Hepatocyte (in vitro differentiated cells): Measurements from ENCODE around the gene GON4L.

Experiments used
- CTCF ChIP-seq: fragments of 200-600 bp; sonication (generic); IDR thresholded peaks from 2 replicates; pipeline ENCODE4 v1.5.1; 2016; ENCODE audit warnings: antibody characterized with exemption, mild to moderate bottlenecking; ENCODE audit not compliant: poor library complexity
- EZH2 ChIP-seq: fragments of 200-600 bp; sonication (generic); IDR thresholded peaks from 2 replicates; pipeline ENCODE4 v1.6.1; 2016; ENCODE audit warnings: antibody characterized with exemption, mild to moderate bottlenecking, borderline replicate concordance

GRCh38 chr1:155777582-155777981 lies 79.4 kb downstream of the GON4L start:
- no peak for TF ChIP-seq CTCF
- no peak for TF ChIP-seq EZH2
